T-helper 17 cell (primary cell): ENCODE data around the gene DYNLL1. TPM values are rescaled to one million over a fixed set of nuclear protein-coding genes. Genes with fewer than 3 reads are reported as not detected.
A peak's percentile ranks its signal among the peaks of the same experiment; 100 is the strongest.

ENCODE experiments used
- ATAC-seq: fragments of 150-1000 bp; cut with Tn5 transposase; 2 replicates; pipeline ENCODE4 v1.10.0; 2021; ENCODE audit warnings: mild to moderate bottlenecking, moderate library complexity
- DNase-seq, 3 donors: peaks; one replicate each; pipeline versions ENCODE4 v3.0.0 to v3.0.0-alpha.2; 2020 to 2021
- H3K9me3 ChIP-seq: one replicate; pipeline ENCODE4 v1.7.0; 2013; ENCODE audit warnings: low read length, mild to moderate bottlenecking; ENCODE audit not compliant: control insufficient read depth, poor library complexity, severe bottlenecking
- H3K27ac Mint-ChIP-seq: one replicate; pipeline ENCODE4 v1.8.0; 2022; ENCODE audit warnings: mild to moderate bottlenecking, moderate library complexity, mixed read lengths
- H3K27me3 Mint-ChIP-seq: one replicate; pipeline ENCODE4 v1.8.0; 2022; ENCODE audit warnings: mixed read lengths
- H3K36me3 Mint-ChIP-seq: one replicate; pipeline ENCODE4 v1.8.0; 2022; ENCODE audit warnings: low read depth, mixed read lengths
- H3K4me1 Mint-ChIP-seq: one replicate; pipeline ENCODE4 v1.8.0; 2022; ENCODE audit warnings: mild to moderate bottlenecking, mixed read lengths
- H3K4me3 Mint-ChIP-seq: one replicate; pipeline ENCODE4 v1.8.0; 2022; ENCODE audit warnings: mild to moderate bottlenecking, moderate library complexity, mixed read lengths
- total RNA-seq, 4 donors: library from RNA in 2 of 4; stranded (reverse) in 2 of 4; gene quantifications; one replicate each; pipeline ENCODE4 v1.2.3 and lab custom pipeline; 2022 to 2026

Gene DYNLL1
- total RNA-seq, 2 donors from 2014 or later: 70.2 to 72.2 TPM

DNA sequence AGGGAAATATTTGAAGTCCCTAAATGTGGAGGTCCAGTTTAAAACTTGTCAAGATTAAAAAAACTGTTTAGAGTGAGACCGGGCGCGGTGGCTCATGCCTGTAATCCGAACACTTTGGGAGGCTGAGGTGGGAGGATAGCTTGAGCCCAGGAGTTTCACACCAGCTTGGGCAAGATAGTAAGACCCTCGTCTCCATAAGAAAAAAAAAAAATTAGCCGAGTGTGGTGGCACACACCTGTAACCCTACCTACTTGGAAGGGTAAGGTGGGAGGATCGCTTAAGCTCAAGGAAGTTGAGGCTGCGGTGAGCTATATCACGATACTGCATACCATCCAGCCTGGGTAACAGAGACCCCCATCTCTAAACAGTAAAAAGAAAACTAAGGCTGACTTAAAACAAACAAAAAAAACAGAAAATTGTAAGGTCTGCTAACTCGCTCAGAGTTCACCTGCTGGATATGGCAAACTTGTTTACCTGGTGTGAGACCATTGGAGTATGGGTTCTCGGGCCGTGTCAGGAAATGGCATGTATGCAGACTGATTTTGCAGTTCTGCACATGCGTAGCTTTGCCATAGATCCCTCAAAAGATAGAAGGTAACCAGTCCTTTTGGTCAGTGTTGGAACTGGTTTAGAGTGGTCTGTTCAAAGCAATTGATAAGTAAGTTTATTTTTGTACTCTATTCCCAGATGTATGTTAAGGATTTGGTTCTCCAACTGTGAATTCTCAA is 40.3 kb downstream of the DYNLL1 start:
- peak overlapping the region; percentile 97 for H3K27ac Mint-ChIP-seq
- peaks cover 2% of the 10 kb centered on the region for H3K36me3 Mint-ChIP-seq
- H3K27me3 Mint-ChIP-seq: no peaks in the 10 kb centered on the region
- H3K4me3 Mint-ChIP-seq: peak overlapping the region; percentile 98
- ATAC-seq: peak; percentile 39
- peaks cover 48% of the 10 kb centered on the region for H3K4me1 Mint-ChIP-seq
- no peak for DNase-seq
- no peaks in the 10 kb centered on the region for H3K9me3 ChIP-seq

DNA sequence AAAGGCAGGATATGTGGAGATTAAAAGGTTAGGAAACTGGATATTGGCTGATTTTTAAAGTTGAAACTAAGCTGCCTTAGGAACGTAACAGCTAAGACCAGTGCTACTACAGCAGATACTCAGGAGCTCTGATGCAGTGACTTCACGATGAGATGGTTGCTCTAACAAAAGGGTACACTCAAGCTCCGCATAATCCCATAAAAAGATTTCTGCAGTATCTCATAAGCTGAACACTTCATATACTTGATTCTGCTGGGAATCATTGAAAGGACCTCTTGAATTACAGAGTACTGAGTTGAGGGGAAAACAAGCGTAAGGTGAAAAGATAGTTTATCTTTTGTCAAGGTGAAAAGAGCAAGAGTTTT is 41.9 kb downstream of the DYNLL1 start:
- H3K4me3 Mint-ChIP-seq: peak overlapping the region; percentile 98
- H3K27ac Mint-ChIP-seq: peak overlapping the region; percentile 97
- ATAC-seq (no peak), DNase-seq (no peak)
- H3K36me3 Mint-ChIP-seq: peaks cover 2% of the 10 kb centered on the region
- no peaks in the 10 kb centered on the region for H3K9me3 ChIP-seq
- H3K27me3 Mint-ChIP-seq: no peaks in the 10 kb centered on the region
- peaks cover 55% of the 10 kb centered on the region for H3K4me1 Mint-ChIP-seq

DNA sequence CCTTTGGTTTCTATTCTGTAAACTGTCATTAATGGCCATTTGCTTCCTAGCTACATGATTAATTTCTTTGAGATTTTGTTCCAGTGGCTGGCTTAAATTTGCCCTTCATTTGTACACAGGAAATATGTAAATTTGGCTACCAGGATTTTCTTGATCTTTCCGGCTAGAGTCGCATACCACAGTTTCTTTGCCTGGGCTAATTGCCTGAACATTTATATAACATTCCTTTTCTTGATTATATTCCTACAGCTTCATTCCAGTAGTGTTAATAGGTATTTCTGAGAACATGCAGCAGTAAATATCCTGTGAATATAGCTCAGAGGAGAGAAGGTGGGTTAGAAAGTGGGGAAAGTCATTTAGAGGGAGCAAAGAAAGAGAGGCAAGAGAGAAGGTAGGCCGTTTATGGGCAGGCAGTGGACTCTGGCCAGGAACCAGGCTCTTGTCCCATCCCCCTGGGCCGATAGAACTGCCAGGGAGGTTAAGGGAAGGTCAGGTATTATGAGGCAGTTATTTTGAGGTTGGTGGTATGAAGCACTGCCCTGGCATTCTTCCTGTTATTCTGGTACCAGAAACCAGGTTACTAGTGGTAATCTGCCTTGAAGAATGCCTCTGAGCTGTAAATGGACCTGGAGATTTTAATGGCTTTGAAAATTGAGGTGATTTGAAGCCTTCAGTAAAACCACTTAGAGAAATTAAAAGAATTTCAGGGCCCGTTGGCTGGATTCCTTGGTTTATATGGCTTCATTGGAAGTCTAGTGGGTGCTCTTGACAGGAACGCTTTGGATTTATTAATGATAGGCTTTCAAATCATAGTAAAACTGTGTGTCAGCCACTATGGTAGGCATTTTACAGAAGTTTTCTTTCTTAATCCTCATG is 42.6 kb downstream of the DYNLL1 start:
- no peaks in the 10 kb centered on the region for H3K27me3 Mint-ChIP-seq
- DNase-seq (no peak), ATAC-seq (no peak)
- H3K4me3 Mint-ChIP-seq: peak overlapping the region; percentile 98
- peak overlapping the region; percentile 97 for H3K27ac Mint-ChIP-seq
- peaks cover 56% of the 10 kb centered on the region for H3K4me1 Mint-ChIP-seq
- H3K9me3 ChIP-seq: no peaks in the 10 kb centered on the region
- H3K36me3 Mint-ChIP-seq: peaks cover 2% of the 10 kb centered on the region

DNA sequence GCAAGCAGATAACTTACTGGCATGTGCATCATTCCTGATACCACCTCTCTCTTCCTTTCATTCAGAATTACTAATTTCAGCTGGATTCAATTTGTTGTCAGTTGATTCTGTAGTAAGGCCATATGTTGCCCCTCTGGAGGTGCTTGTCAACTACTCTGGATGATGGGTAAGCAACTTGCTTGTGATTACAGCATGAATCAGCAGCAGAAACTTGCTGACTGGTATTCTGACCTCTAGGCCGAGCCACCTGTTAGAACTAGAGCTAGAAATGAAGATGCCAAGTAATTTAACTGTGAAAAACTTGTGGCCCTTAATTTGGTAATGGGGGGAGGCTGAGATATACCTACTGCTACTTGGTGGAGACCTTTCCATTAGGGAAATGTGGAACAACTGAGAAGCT is 43.4 kb downstream of the DYNLL1 start:
- H3K4me1 Mint-ChIP-seq: peaks cover 53% of the 10 kb centered on the region
- H3K9me3 ChIP-seq: no peaks in the 10 kb centered on the region
- peaks cover 2% of the 10 kb centered on the region for H3K36me3 Mint-ChIP-seq
- no peak for ATAC-seq
- no peaks in the 10 kb centered on the region for H3K27me3 Mint-ChIP-seq
- DNase-seq: no peak
- H3K4me3 Mint-ChIP-seq: peak overlapping the region; percentile 98
- peak overlapping the region; percentile 97 for H3K27ac Mint-ChIP-seq

DNA sequence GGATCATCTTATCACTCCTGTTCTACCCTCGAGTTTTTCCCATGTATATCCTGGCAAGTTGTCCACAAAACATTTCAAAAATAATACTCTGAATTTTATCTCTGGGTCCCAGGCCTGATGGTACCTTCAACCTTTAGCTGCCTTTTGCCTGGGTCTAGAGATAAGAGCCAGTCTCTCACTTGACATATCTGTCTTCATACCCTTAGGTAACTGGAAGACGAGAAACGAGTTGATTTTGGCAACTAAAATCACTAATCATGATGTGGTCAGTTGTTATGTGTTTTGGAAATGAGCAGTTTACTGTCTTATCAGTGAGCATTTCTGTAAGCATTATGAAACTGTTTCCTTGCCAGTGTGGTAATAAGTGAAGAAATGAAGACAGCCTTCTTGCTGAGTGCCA is 44.5 kb downstream of the DYNLL1 start:
- no peak overlapping the region for H3K27ac Mint-ChIP-seq
- H3K36me3 Mint-ChIP-seq: no peaks in the 10 kb centered on the region

DNA sequence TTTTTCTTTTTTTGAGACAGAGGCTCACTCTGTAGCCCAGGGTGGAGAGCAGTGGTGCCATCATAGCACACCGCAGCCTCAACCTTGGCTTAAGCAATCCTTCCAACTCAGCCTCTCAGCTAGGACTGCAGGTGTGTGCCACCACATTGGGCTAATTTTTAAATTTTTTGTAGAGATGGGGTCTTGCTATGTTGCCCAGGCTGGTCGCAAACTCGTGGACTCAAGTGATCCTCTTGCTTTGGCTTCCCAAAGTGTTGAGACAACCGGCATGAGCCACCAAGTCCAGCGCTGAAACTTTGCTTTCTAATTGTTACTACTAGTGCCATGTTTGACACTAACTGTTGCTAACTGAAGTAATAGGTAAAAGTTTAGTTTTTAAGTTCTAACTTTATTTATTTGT is 46.3 kb downstream of the DYNLL1 start:
- H3K9me3 ChIP-seq: no peaks in the 10 kb centered on the region
- Mint-ChIP-seq H3K27me3 (no peaks in the 10 kb centered on the region), H3K27ac (peak overlapping the region; percentile 32), H3K36me3 (no peaks in the 10 kb centered on the region), H3K4me1 (peaks cover 38% of the 10 kb centered on the region), H3K4me3 (no peak overlapping the region)
- DNase-seq (no peak), ATAC-seq (no peak)

More for the DNA sequence above, 44.5 kb downstream of the DYNLL1 start:
- H3K4me3 Mint-ChIP-seq: no peak overlapping the region
- no peaks in the 10 kb centered on the region for H3K27me3 Mint-ChIP-seq
- H3K9me3 ChIP-seq: no peaks in the 10 kb centered on the region
- peaks cover 50% of the 10 kb centered on the region for H3K4me1 Mint-ChIP-seq
- DNase-seq: no peak
- no peak for ATAC-seq

DNA sequence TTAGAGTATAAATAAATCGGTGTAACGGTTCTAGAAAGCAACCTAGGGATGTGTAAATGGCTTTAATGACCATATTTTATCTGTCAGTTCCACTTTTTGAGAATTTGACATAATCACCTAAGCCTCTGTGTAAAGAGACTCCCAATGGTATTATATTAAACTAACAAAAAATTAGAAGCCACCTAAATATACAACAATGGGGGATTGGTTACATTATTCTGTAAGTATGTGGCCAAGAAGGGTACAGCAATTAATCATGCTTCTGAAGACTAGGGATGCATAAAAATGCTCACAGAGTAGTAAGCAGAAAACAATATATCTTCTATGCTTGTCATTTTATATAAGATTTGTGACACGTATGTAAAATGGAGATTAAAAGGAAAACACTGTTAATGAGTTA is 48.8 kb downstream of the DYNLL1 start:
- no peak overlapping the region for H3K27ac Mint-ChIP-seq

DNA sequence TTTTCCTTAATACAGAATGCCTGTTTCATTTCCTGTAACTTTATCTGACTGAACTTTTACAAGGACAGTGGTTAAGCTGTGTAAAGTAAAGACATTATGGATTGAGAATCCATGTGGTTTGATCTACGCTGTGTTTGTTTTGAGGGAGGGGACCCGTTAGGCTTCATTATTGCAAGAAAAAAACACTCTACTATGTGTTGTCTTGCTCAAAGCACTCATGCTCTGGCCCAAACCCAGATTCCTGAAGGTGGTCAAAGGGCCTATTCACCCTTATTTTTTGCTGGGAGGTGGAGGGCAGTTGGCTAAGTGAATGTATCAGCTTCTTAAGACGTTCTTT is 50.1 kb downstream of the DYNLL1 start:
- no peak overlapping the region for H3K27ac Mint-ChIP-seq
- H3K36me3 Mint-ChIP-seq: no peaks in the 10 kb centered on the region
- peaks cover 13% of the 10 kb centered on the region for H3K4me1 Mint-ChIP-seq
- DNase-seq (no peak), ATAC-seq (no peak)
- no peak overlapping the region for H3K4me3 Mint-ChIP-seq
- no peaks in the 10 kb centered on the region for H3K9me3 ChIP-seq
- no peaks in the 10 kb centered on the region for H3K27me3 Mint-ChIP-seq

More for the DNA sequence above, 48.8 kb downstream of the DYNLL1 start:
- Mint-ChIP-seq H3K4me3 (no peak overlapping the region), H3K4me1 (peaks cover 20% of the 10 kb centered on the region), H3K27me3 (no peaks in the 10 kb centered on the region), H3K36me3 (no peaks in the 10 kb centered on the region)
- DNase-seq (no peak), ATAC-seq (no peak)
- no peaks in the 10 kb centered on the region for H3K9me3 ChIP-seq

Other genes with a start within 250 kb of the DYNLL1 start
- gene PXN, start 230.4 kb upstream of the DYNLL1 start, total RNA-seq: 100 to 1,000 TPM; 155 to 190 TPM
- over 10,000 TPM; 12,026 to 15,039 TPM for gene RNU4-2, start 204.2 kb upstream of the DYNLL1 start, total RNA-seq
- gene RNU4-1, start 202.9 kb upstream of the DYNLL1 start, total RNA-seq: 1,000 to 10,000 TPM; 2,168 to 2,286 TPM
- gene SIRT4, start 193.8 kb upstream of the DYNLL1 start, total RNA-seq: 1 to 10 TPM in 1 of 2 donors, under 1 TPM in 1; 0.45 to 1.4 TPM
- not detected for gene PLA2G1B, start 168.3 kb upstream of the DYNLL1 start, total RNA-seq
- not detected for gene MSI1, start 126.9 kb upstream of the DYNLL1 start, total RNA-seq
- 100 to 1,000 TPM; 136 to 144 TPM for gene COX6A1, start 58.0 kb upstream of the DYNLL1 start, total RNA-seq
- 10 to 100 TPM; 18.6 to 21.9 TPM for gene TRIAP1, start 49.7 kb upstream of the DYNLL1 start, total RNA-seq
- 10 to 100 TPM; 15.6 to 18.7 TPM for gene GATC, start 49.7 kb upstream of the DYNLL1 start, total RNA-seq
- gene SRSF9, start 26.4 kb upstream of the DYNLL1 start, total RNA-seq: 100 to 1,000 TPM; 122 to 124 TPM
- 10 to 100 TPM; 11.7 to 11.8 TPM for gene COQ5, start 33.0 kb downstream of the DYNLL1 start, total RNA-seq
- gene RNF10, start 38.2 kb downstream of the DYNLL1 start, total RNA-seq: 100 to 1,000 TPM; 372 to 430 TPM
- gene POP5, start 85.3 kb downstream of the DYNLL1 start, total RNA-seq: 10 to 100 TPM; 26.8 to 28.7 TPM
- gene CABP1, start 144.5 kb downstream of the DYNLL1 start, total RNA-seq: not detected
- 10 to 100 TPM; 21.8 to 31.0 TPM for gene MLEC, start 191.0 kb downstream of the DYNLL1 start, total RNA-seq
- gene UNC119B, start 214.3 kb downstream of the DYNLL1 start, total RNA-seq: 10 to 100 TPM; 15.2 to 16.2 TPM
- 10 to 100 TPM in 1 of 2 donors, 1 to 10 TPM in 1; 9.1 to 10.8 TPM for gene ACADS, start 229.7 kb downstream of the DYNLL1 start, total RNA-seq